Esophagus squamous epithelium (tissue), 5 donors: Measurements from ENCODE around the gene UQCRC1. TPM values are rescaled to one million over a fixed set of nuclear protein-coding genes. Genes with fewer than 3 reads are reported as not detected.

Experiments
- DNase-seq: peaks from one replicate; lab custom pipeline; 2025; lab: John Stamatoyannopoulos, UW
- H3K27ac ChIP-seq, 4 donors: fragments of 200-600 bp; sonication (generic); one replicate each; pipeline ENCODE4 v1.5.1; 2016 to 2019; ENCODE audit warnings: mild to moderate bottlenecking in 1 of 4
- H3K27me3 ChIP-seq, 4 donors: fragments of 200-600 bp; sonication (generic); 1 replicate in 3 of 4; 2 replicates in 1 of 4; pipeline versions ENCODE4 v1.5.1 to v1.6.0; 2017 to 2021; ENCODE audit warnings: antibody characterized with exemption in 1 of 4
- H3K36me3 ChIP-seq, 3 donors: fragments of 200-600 bp; sonication (generic); one replicate each; pipeline ENCODE4 v1.5.1; 2016 to 2019
- H3K4me1 ChIP-seq, 3 donors: fragments of 200-600 bp; sonication (generic); one replicate each; pipeline ENCODE4 v1.5.1; 2017 to 2019
- H3K4me3 ChIP-seq, 4 donors: fragments of 200-600 bp; sonication (generic); 1 replicate in 3 of 4; 2 replicates in 1 of 4; pipeline ENCODE4 v1.5.1; 2016 to 2019; ENCODE audit warnings: mild to moderate bottlenecking in 2 of 4, moderate library complexity in 1 of 4
- H3K9me3 ChIP-seq, 3 donors: fragments of 200-600 bp; sonication (generic); one replicate each; pipeline ENCODE4 v1.5.1; 2016 to 2019
- CTCF ChIP-seq, 6 experiments: fragments of 450-650 bp in 4 of 6; fragments of 200-600 bp in 2 of 6; sonication (generic) in 2 of 6; IDR thresholded peaks; one replicate each; pipeline ENCODE4 v1.5.1; 2016 to 2019; ENCODE audit warnings: antibody characterized with exemption in 6 of 6, mild to moderate bottlenecking in 4 of 6, moderate library complexity in 4 of 6
- POLR2A ChIP-seq, 4 donors: fragments of 450-650 bp; IDR thresholded peaks; one replicate each; pipeline ENCODE4 v1.6.1; 2017; ENCODE audit warnings: antibody characterized with exemption in 4 of 4, mild to moderate bottlenecking in 4 of 4, moderate library complexity in 3 of 4
- WGBS, 2 donors: methylation state at CpG; one replicate each; pipeline ENCODE4 v1.1.5; 2018; 5-methylcytosine and 5-hydroxymethylcytosine counted together
- intact Hi-C: fragments of 100-400 bp; cut with DNase I; formaldehyde crosslinking; loops from one replicate; pipeline ENCODE4 v1.15.0; 2022
- total RNA-seq, 4 donors: library from RNA; depleted of rRNA; stranded (reverse); fragments of >200 nt; gene quantifications; one replicate each; pipeline ENCODE4 v1.1.0, GENCODE V29; 2016
- donor health status: DM: yes; HTN: yes; CAD: no.

Gene UQCRC1
- total RNA-seq, 4 donors from 2014 or later = 213 to 471 (median 356) TPM

- Histone ChIP-seq H3K4me1 (peaks cover 54 to 100% (median 69%) of the 10 kb centered on the region in 3 donors), H3K4me3 (no peak overlapping the region), H3K27me3 (peaks cover 0 to 28% (median 0%) of the 10 kb centered on the region in 4 donors), H3K9me3 (no peaks in the 10 kb centered on the region), H3K27ac (peak overlapping the region; percentile 82 to 90 (median 89)), H3K36me3 (peaks cover 15 to 49% (median 16%) of the 10 kb centered on the region in 3 donors)
- 68 to 73% methylated on average over 4 to 5 of the region's 5 CpGs for WGBS, 2 donors
- TF ChIP-seq POLR2A (IDR thresholded peaks at IDR 0.05) (no peak), CTCF (IDR thresholded peaks at IDR 0.05) (no peak)
- intact Hi-C loops = no loop called here
- DNase-seq = no peak
Measured at GRCh38 chr3:48596157-48596556, 13.3 kb downstream of the UQCRC1 start.

- Histone ChIP-seq H3K36me3 (peaks cover 9 to 47% (median 11%) of the 10 kb centered on the region in 3 donors), H3K27me3 (peaks cover 0 to 28% (median 0%) of the 10 kb centered on the region in 4 donors), H3K4me1 (peaks cover 54 to 95% (median 67%) of the 10 kb centered on the region in 3 donors), H3K9me3 (no peaks in the 10 kb centered on the region), H3K4me3 (peak overlapping the region in 3 of 4 donors; percentile 55 to 68 (median 57)), H3K27ac (peak overlapping the region; percentile 82 to 90 (median 89))
- 29 to 37% methylated on average over 3 to 6 of the region's 10 CpGs for WGBS, 2 donors
- no peak for DNase-seq
- TF ChIP-seq POLR2A (IDR thresholded peaks at IDR 0.05) (no peak), CTCF (IDR thresholded peaks at IDR 0.05) (no peak)
- intact Hi-C loops = no loop called here
Measured at GRCh38 chr3:48595526-48596121, 13.8 kb downstream of the UQCRC1 start.

GRCh38 chr3:48595075-48595525, 14.3 kb downstream of the UQCRC1 start, which contains the start of gene COL7A1:
TSS of gene COL7A1 (minus strand) at chr3:48595329. CDS start at chr3:48595159, 170 bp downstream.
- no peak for DNase-seq
- peak within 1 kb of the TSS; percentile 82 to 90 (median 89) for H3K27ac ChIP-seq

GRCh38 chr3:48594417-48595049, 14.9 kb downstream of the UQCRC1 start:
- intact Hi-C loops = no loop called here
- Histone ChIP-seq H3K27ac (peak overlapping the region; percentile 82 to 90 (median 89)), H3K4me3 (peak overlapping the region; percentile 40 to 68 (median 56)), H3K9me3 (no peaks in the 10 kb centered on the region), H3K27me3 (peaks cover 0 to 28% (median 0%) of the 10 kb centered on the region in 4 donors), H3K4me1 (peaks cover 45 to 84% (median 56%) of the 10 kb centered on the region in 3 donors), H3K36me3 (peaks cover 0 to 41% (median under 1%) of the 10 kb centered on the region in 3 donors)
- TF ChIP-seq POLR2A (IDR thresholded peaks at IDR 0.05) (no peak), CTCF (IDR thresholded peaks at IDR 0.05) (no peak)
- no peak for DNase-seq
- WGBS, 2 donors = 17 to 21% methylated on average over 9 to 17 of the region's 39 CpGs

More at GRCh38 chr3:48595075-48595525, 14.3 kb downstream of the UQCRC1 start, which contains the start of gene COL7A1:
- peaks cover 4 to 42% (median 6%) of the 10 kb centered on the region in 3 donors for H3K36me3 ChIP-seq
- intact Hi-C loops = no loop called here
- WGBS, 2 donors = 0% methylated on average over 6 of the region's 35 CpGs; no CpG with 5 or more reads in 1 of the 2 donors
- no peaks in the 10 kb centered on the region for H3K9me3 ChIP-seq
- peaks cover 0 to 28% (median 0%) of the 10 kb centered on the region in 4 donors for H3K27me3 ChIP-seq
- peaks cover 50 to 90% (median 61%) of the 10 kb centered on the region in 3 donors for H3K4me1 ChIP-seq
- H3K4me3 ChIP-seq = peak within 1 kb of the TSS; percentile 40 to 68 (median 56)
- TF ChIP-seq POLR2A (IDR thresholded peaks at IDR 0.05) = peak in 1 of 4 donors; percentile 20
- TF ChIP-seq CTCF (IDR thresholded peaks at IDR 0.05) = no peak
